ENCODE data around the gene NKAPD1. TPM values are rescaled to one million over a fixed set of nuclear protein-coding genes. Genes with fewer than 3 reads are reported as not detected.

NKAPD1 gene
- total and polyA plus RNA-seq, 2 of the 13 experiments (the other 11 are each of a cell fraction or from before 2014, with no cell fraction given): 11.2 to 22.5 TPM

- 0 out of 2 replicates have a peak, but pooled peaks have one; percentile 71 for TF ChIP-seq YEATS4 (CRISPR knock-in tag; IDR thresholded peaks at IDR 0.05; ENCODE audit: borderline replicate concordance)
- TF ChIP-seq MXD4 (CRISPR knock-in tag; IDR thresholded peaks at IDR 0.05): peak; percentile 54; the same call in 1 of the 2 replicates
- TF ChIP-seq MATR3 (CRISPR knock-in tag; IDR thresholded peaks at IDR 0.05): no peak
- no peak for TF ChIP-seq ZNF619 (CRISPR knock-in tag; IDR thresholded peaks at IDR 0.05)
- peak; percentile 47; the same call in 1 of the 2 replicates for TF ChIP-seq ERF (CRISPR knock-in tag; IDR thresholded peaks at IDR 0.05)
- TF ChIP-seq ZNF543 (CRISPR knock-in tag; IDR thresholded peaks at IDR 0.05): 0 out of 2 replicates have a peak, but pooled peaks have one; percentile 42
- TF ChIP-seq SOX5 (CRISPR knock-in tag; IDR thresholded peaks at IDR 0.05; ENCODE audit: borderline replicate concordance): no peak
- no peak for TF ChIP-seq ZNF576 (CRISPR knock-in tag; IDR thresholded peaks at IDR 0.05)
- no peak for TF ChIP-seq MAFG (CRISPR knock-in tag; IDR thresholded peaks at IDR 0.05)
- peak; percentile 27; the same call in 1 of the 2 replicates for TF ChIP-seq ZNF768 (CRISPR knock-in tag; IDR thresholded peaks at IDR 0.05)
- TF ChIP-seq HIVEP1 (CRISPR knock-in tag; IDR thresholded peaks at IDR 0.05): no peak
- no peak; the same call in 1 of the 2 replicates for TF ChIP-seq TBX2 (CRISPR knock-in tag; IDR thresholded peaks at IDR 0.05; ENCODE audit: borderline replicate concordance)
- peak; percentile 63; the same call in 1 of the 2 replicates for TF ChIP-seq ZNF350 (CRISPR knock-in tag; IDR thresholded peaks at IDR 0.05; ENCODE audit: borderline replicate concordance, low read depth)
- no peak for TF ChIP-seq SNAPC2 (CRISPR knock-in tag; IDR thresholded peaks at IDR 0.05)
- TF ChIP-seq MAF1 (CRISPR knock-in tag; IDR thresholded peaks at IDR 0.05; ENCODE audit: borderline replicate concordance): 0 out of 2 replicates have a peak, but pooled peaks have one; percentile 17
- TF ChIP-seq GMEB2 (CRISPR knock-in tag; IDR thresholded peaks at IDR 0.05; ENCODE audit: low read depth): no peak; the same call in 1 of the 2 replicates
- TF ChIP-seq DBP (CRISPR knock-in tag; IDR thresholded peaks at IDR 0.05; ENCODE audit: not compliant biosample characterization): no peak
- no peak for TF ChIP-seq FOXA3 (CRISPR knock-in tag; IDR thresholded peaks at IDR 0.05)
- TF ChIP-seq CBX5 (CRISPR knock-in tag; IDR thresholded peaks at IDR 0.05; ENCODE audit: borderline replicate concordance): peak; percentile 66; the same call in 1 of the 2 replicates
- TF ChIP-seq SMARCC2 (IDR thresholded peaks at IDR 0.05): no peak
- no peak for TF ChIP-seq ZNF607 (CRISPR knock-in tag; IDR thresholded peaks at IDR 0.05; ENCODE audit: borderline replicate concordance)
- peak; percentile 76 for TF ChIP-seq NRL (CRISPR knock-in tag; IDR thresholded peaks at IDR 0.05; ENCODE audit: borderline replicate concordance)
- peak; percentile 20; the same call in 1 of the 2 replicates for TF ChIP-seq MYNN (CRISPR knock-in tag; IDR thresholded peaks at IDR 0.05; ENCODE audit: low read depth)
- no peak for TF ChIP-seq CENPX (CRISPR knock-in tag; IDR thresholded peaks at IDR 0.05)
- peak in 1 of 2 experiments; percentile 60; a peak in 3 of 4 replicates for TF ChIP-seq POLR2A (IDR thresholded peaks at IDR 0.05; ENCODE audit: insufficient read depth in 1 of 2, low read depth in 2 of 2, low read length in 2 of 2)
- peak; percentile 87 for TF ChIP-seq THAP11 (CRISPR knock-in tag; IDR thresholded peaks at IDR 0.05)
- TF ChIP-seq ZFP36L1 (CRISPR knock-in tag; IDR thresholded peaks at IDR 0.05): no peak
- peak; percentile 87 for TF ChIP-seq CCDC6 (CRISPR knock-in tag; IDR thresholded peaks at IDR 0.05)
- no peak for TF ChIP-seq E2F5 (CRISPR knock-in tag; conservative IDR thresholded peaks at IDR 0.05)
Observed at GRCh38 chr11:112073941-112074811, at the start of gene NKAPD1, which contains the start of gene PIH1D2 (continued).
